ENCODE data around the gene AUTS2. TPM values are rescaled to one million over a fixed set of nuclear protein-coding genes. Genes with fewer than 3 reads are reported as not detected.

Gene AUTS2
- total RNA-seq, 6 experiments from 2014 or later = 10.4 to 32.0 (median 19.3) TPM

GRCh38 chr7:70352906-70353305, 754.6 kb downstream of the AUTS2 start:
- WGBS (ENCODE audit: insufficient coverage, low coverage, low lambda C conversion rate, missing lambda C conversion rate) = 83% methylated on average over 2 of the region's 2 CpGs
- TF ChIP-seq POLR2A (IDR thresholded peaks at IDR 0.05) (no peak), CTCF (IDR thresholded peaks at IDR 0.05) (no peak)
- DNase-seq = no peak

DNA sequence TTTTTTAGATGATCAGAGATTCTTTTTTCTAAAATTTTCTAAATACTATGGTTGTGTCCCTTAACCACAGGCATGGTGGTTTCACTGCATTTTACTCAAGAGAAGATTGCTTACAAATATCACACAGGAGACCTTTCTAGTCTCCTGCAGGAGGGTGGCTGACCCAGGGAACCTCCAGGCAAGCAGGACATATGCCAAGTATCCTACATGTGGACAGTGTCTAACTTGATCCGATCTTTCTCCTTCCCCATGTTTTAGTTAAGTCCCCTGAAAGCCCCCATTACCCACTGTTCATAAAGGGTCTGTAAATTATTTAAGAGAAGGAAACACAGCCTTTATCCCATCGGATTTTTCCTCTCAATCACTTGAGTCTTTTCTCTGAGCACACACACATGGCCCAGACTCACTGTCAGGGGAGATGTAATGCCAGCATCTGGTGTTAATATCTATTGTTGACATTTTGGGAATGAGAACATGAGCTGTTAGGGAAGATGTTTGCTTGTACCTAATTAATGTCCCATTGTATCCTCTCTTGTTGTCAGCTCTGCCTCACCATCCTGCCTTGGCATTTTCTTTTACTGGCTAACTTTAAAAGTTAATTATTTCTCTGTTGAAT, 755.2 kb downstream of the AUTS2 start:
- ATAC-seq (no peak), DNase-seq (no peak)
- Histone ChIP-seq H3K9me3 (no peaks in the 10 kb centered on the region), H3K4me3 (no peak overlapping the region), H3K27ac (no peak overlapping the region), H3K36me3 (no peaks in the 10 kb centered on the region), H3K4me1 (no peaks in the 10 kb centered on the region), H3K27me3 (no peaks in the 10 kb centered on the region)
- 81% methylated on average over 2 of the region's 2 CpGs for WGBS (ENCODE audit: insufficient coverage, low coverage, low lambda C conversion rate, missing lambda C conversion rate)
- TF ChIP-seq POLR2A (IDR thresholded peaks at IDR 0.05) = no peak
- no peak for TF ChIP-seq CTCF (IDR thresholded peaks at IDR 0.05)
- intact Hi-C loops (cut with DNase I) = no loop called here

More at GRCh38 chr7:70352906-70353305, 754.6 kb downstream of the AUTS2 start:
- no peak overlapping the region for H3K4me3 ChIP-seq
- H3K9me3 ChIP-seq = no peaks in the 10 kb centered on the region
- ATAC-seq = no peak
- no peaks in the 10 kb centered on the region for H3K27me3 ChIP-seq
- H3K4me1 ChIP-seq = no peaks in the 10 kb centered on the region
- H3K27ac ChIP-seq = no peak overlapping the region
- H3K36me3 ChIP-seq = no peaks in the 10 kb centered on the region
- intact Hi-C loops (cut with DNase I) = no loop called here

GRCh38 chr7:70353946-70354335, 755.7 kb downstream of the AUTS2 start:
- ATAC-seq = no peak
- Histone ChIP-seq H3K27me3 (no peaks in the 10 kb centered on the region), H3K36me3 (no peaks in the 10 kb centered on the region), H3K9me3 (no peaks in the 10 kb centered on the region), H3K4me1 (no peaks in the 10 kb centered on the region), H3K4me3 (no peak overlapping the region), H3K27ac (no peak overlapping the region)
- no peak for TF ChIP-seq POLR2A (IDR thresholded peaks at IDR 0.05)
- no peak for TF ChIP-seq CTCF (IDR thresholded peaks at IDR 0.05)
- 86% methylated on average over 4 of the region's 4 CpGs for WGBS (ENCODE audit: insufficient coverage, low coverage, low lambda C conversion rate, missing lambda C conversion rate)
- intact Hi-C loops (cut with DNase I) = no loop called here
- no peak for DNase-seq

GRCh38 chr7:70354409-70355169, 756.3 kb downstream of the AUTS2 start:
- Histone ChIP-seq H3K36me3 (no peaks in the 10 kb centered on the region), H3K4me3 (no peak overlapping the region), H3K9me3 (no peaks in the 10 kb centered on the region), H3K27ac (no peak overlapping the region), H3K27me3 (no peaks in the 10 kb centered on the region), H3K4me1 (no peaks in the 10 kb centered on the region)
- intact Hi-C loops (cut with DNase I) = no loop called here
- 84% methylated on average over 6 of the region's 8 CpGs for WGBS (ENCODE audit: insufficient coverage, low coverage, low lambda C conversion rate, missing lambda C conversion rate)
- ATAC-seq (no peak), DNase-seq (no peak)
- TF ChIP-seq CTCF (IDR thresholded peaks at IDR 0.05) (no peak), POLR2A (IDR thresholded peaks at IDR 0.05) (no peak)
